ENCODE measurements around the gene EHD1.

- TF ChIP-seq, protein P1, sequence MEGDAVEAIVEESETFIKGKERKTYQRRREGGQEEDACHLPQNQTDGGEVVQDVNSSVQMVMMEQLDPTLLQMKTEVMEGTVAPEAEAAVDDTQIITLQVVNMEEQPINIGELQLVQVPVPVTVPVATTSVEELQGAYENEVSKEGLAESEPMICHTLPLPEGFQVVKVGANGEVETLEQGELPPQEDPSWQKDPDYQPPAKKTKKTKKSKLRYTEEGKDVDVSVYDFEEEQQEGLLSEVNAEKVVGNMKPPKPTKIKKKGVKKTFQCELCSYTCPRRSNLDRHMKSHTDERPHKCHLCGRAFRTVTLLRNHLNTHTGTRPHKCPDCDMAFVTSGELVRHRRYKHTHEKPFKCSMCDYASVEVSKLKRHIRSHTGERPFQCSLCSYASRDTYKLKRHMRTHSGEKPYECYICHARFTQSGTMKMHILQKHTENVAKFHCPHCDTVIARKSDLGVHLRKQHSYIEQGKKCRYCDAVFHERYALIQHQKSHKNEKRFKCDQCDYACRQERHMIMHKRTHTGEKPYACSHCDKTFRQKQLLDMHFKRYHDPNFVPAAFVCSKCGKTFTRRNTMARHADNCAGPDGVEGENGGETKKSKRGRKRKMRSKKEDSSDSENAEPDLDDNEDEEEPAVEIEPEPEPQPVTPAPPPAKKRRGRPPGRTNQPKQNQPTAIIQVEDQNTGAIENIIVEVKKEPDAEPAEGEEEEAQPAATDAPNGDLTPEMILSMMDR (conservative IDR thresholded peaks at IDR 0.05 in 1 of 2, IDR thresholded peaks at IDR 0.05 in 1 of 2; ENCODE audit: extremely low read depth in 1 of 2, insufficient read depth in 1 of 2, low read depth in 1 of 2, low read length in 2 of 2) = no peak
- TF ChIP-seq EZH2 (IDR thresholded peaks at IDR 0.05; ENCODE audit: borderline replicate concordance, low read length) = no peak
Observed at GRCh38 chr11:64854157-64854533, 24.3 kb downstream of the EHD1 start.
